DMS 273 treated with DMSO at 0.1 percent for 48 hours (cell line): ENCODE measurements around the gene CNKSR2.
A peak's percentile ranks its signal among the peaks of the same experiment; 100 is the strongest.

Experiments used
- DNase-seq: peaks from one replicate; lab custom pipeline; 2025; lab: John Stamatoyannopoulos, UW

Gene CNKSR2

GRCh38 chrX:21374163-21374993 lies at the start of gene CNKSR2:
Gene CNKSR2 (plus strand): TSS chrX:21374418. CDS start chrX:21374898, 480 bp downstream.
- peak; percentile 31 for DNase-seq

GRCh38 chrX:21354725-21355124 lies 19.5 kb upstream of the CNKSR2 start:
- no peak for DNase-seq

- DNase-seq = no peak
Measured at GRCh38 chrX:21355831-21356230, 18.4 kb upstream of the CNKSR2 start.

- DNase-seq = no peak
Measured at GRCh38 chrX:21369613-21370012, 4.6 kb upstream of the CNKSR2 start.

GRCh38 chrX:21373001-21373400 lies 1.2 kb upstream of the CNKSR2 start:
- no peak for DNase-seq

GRCh38 chrX:21373637-21374162 lies 518 bp upstream of the CNKSR2 start:
- DNase-seq = no peak

GRCh38 chrX:21374994-21375707 lies 933 bp downstream of the CNKSR2 start:
- DNase-seq = no peak

GRCh38 chrX:21375708-21376009 lies 1.4 kb downstream of the CNKSR2 start:
- no peak for DNase-seq

GRCh38 chrX:21376636-21377035 lies 2.4 kb downstream of the CNKSR2 start:
- no peak for DNase-seq

- no peak for DNase-seq
Measured at GRCh38 chrX:21379991-21380390, 5.8 kb downstream of the CNKSR2 start.

- no peak for DNase-seq
Measured at GRCh38 chrX:21382715-21383114, 8.5 kb downstream of the CNKSR2 start.

- no peak for DNase-seq
Measured at GRCh38 chrX:21383546-21383945, 9.3 kb downstream of the CNKSR2 start.

GRCh38 chrX:21384178-21384577 lies 10.0 kb downstream of the CNKSR2 start:
- DNase-seq = no peak

GRCh38 chrX:21394792-21395191 lies 20.6 kb downstream of the CNKSR2 start:
- DNase-seq = no peak

- DNase-seq = no peak
Measured at GRCh38 chrX:21398426-21398825, 24.2 kb downstream of the CNKSR2 start.

- no peak for DNase-seq
Measured at GRCh38 chrX:21400408-21401121, 26.3 kb downstream of the CNKSR2 start.

- no peak for DNase-seq
Measured at GRCh38 chrX:21408307-21408706, 34.1 kb downstream of the CNKSR2 start.

- DNase-seq = no peak
Measured at GRCh38 chrX:21408788-21409187, 34.6 kb downstream of the CNKSR2 start.

- no peak for DNase-seq
Measured at GRCh38 chrX:21412029-21412428, 37.8 kb downstream of the CNKSR2 start.

- DNase-seq = no peak
Measured at GRCh38 chrX:21412883-21413282, 38.7 kb downstream of the CNKSR2 start.

GRCh38 chrX:21427086-21427485 lies 52.9 kb downstream of the CNKSR2 start:
- DNase-seq = no peak

GRCh38 chrX:21437036-21437435 lies 62.8 kb downstream of the CNKSR2 start:
- no peak for DNase-seq

- no peak for DNase-seq
Measured at GRCh38 chrX:21438792-21439191, 64.6 kb downstream of the CNKSR2 start.
